Right ventricle myocardium superior (tissue), 1 donor: Measurements from ENCODE around the gene TBC1D20. TPM values are rescaled to one million over a fixed set of nuclear protein-coding genes. Genes with fewer than 3 reads are reported as not detected.

Source experiments
- ATAC-seq: fragments of 200-7000 bp; cut with Tn5 transposase; one replicate; pipeline ENCODE4 v1.9.1; 2020; ENCODE audit warnings: mild to moderate bottlenecking; ENCODE audit not compliant: poor library complexity
- DNase-seq: peaks from one replicate; pipeline ENCODE4 v3.0.0-alpha.2; 2020
- intact Hi-C: fragments of 100-400 bp; cut with DNase I; formaldehyde crosslinking; loops from one replicate; pipeline ENCODE4 v1.11.2; 2022
- total RNA-seq: library from RNA; stranded (reverse); fragmentation: NEBNext Ultra II Directional; extraction: Animal tissue kit (Norgen Biotek cat#: 25700); gene quantifications from one replicate; pipeline ENCODE4 v1.2.1, GENCODE V29; 2021
- donor health status: DM: no; HTN: yes; CAD: no; lungs with severe emphysema.

TBC1D20 gene
- total RNA-seq, 1 donor from 2014 or later, result 23.1 TPM

- ATAC-seq, result no peak
These were observed 53.3 kb downstream of the TBC1D20 start for GRCh38 chr20:408843-409696.

GRCh38 chr20:407953-408842 is 54.1 kb downstream of the TBC1D20 start, which contains the start of gene RBCK1:
RBCK1 (plus strand) TSS chr20:408299; CDS start chr20:408758, 459 bp downstream.
- ATAC-seq (peak; percentile 94), DNase-seq (peak; percentile 90)
- intact Hi-C loops, result no loop called here

More at GRCh38 chr20:408843-409696, 53.3 kb downstream of the TBC1D20 start:
- no peak for DNase-seq
- intact Hi-C loops, result no loop called here

DNA sequence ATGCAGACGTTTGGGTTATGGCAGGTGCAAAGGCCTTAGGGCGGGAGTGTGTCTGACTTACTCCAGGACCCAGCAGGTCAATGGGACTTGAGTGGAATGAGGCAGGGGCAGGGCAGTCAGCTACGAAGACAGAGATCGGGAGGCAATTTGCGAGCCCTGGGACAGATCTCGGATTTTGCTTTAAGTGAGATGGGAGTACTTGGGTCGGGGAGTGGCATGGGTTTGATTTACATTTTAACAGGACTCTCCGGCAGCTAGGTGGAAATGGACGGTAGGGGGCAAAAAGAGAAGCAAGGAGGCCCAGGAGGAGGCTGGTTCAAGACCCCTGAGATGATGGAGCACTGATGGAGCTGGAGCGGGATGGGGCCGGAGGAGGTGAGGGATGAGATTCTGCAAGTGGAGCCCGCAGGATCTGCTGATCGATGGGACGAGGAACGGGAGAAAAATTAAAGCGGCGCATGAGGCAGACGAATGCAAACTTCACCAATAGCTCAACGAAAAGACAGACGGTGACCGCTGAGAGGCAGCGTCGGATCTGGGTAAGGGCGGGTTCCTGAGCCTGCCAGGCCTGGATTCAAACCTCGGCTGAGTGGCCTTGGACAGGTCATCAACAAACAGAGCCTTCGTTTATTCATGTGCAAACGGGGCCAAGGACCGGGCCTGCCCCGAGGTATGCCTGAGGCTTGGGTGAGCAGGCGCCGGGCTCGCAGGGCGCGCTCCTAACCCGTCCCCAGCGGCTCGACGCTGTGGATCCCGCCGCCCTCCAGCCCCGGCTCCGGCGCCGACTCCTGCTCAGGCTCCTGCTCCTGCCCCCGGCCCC is 55.0 kb downstream of the TBC1D20 start:
- ATAC-seq (peak; percentile 82), DNase-seq (peak; percentile 89)
- intact Hi-C loops, result no loop called here

DNA sequence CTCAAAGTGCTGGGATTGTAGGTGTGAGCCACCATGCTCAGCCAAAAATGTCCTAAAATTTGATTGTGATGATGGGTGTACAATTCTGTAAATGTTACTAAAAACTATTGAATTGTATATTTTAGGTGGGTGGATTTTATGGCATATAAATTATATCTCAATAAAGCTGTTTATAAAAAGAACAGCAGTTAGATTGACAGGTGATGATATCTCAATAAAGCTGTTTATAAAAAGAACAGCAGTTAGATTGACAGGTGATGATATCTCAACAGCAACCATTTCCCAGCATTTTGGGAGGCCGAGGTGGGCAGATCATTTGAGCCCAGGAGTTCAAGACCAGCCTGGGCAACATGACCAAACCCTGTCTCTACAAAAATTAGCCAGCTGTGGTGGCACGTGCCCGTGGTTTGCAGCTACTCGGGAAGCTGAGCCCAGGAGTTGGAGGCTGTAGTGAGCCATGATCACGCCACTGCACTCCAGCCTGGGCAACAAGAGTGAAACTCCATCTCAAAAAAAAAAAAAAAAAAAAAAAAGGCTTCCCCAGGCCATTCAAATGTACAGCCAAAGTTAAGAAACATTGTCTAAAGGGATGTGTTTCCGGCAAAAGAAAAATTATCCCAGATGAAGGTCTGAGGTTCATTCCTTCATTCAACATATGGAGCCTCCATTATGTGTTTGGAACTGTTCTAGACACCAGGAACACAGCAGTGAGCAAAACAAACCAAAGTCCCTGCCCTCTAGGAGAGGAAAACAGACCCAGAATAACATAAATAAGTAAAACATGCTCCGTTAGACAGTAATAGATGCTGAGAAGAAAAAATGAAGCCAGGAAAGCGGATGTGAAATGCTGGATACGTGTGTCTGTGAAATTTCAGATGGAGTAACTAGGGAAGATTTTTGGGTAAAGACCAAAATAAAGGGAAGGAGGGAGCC is 55.9 kb downstream of the TBC1D20 start:
- ATAC-seq (no peak), DNase-seq (no peak)
- intact Hi-C loops, result no loop called here

- ATAC-seq, result no peak
- intact Hi-C loops, result no loop called here
- no peak for DNase-seq
These were observed 58.2 kb downstream of the TBC1D20 start for GRCh38 chr20:404088-404487.

GRCh38 chr20:403582-403957 is 58.8 kb downstream of the TBC1D20 start:
- DNase-seq, result no peak
- intact Hi-C loops, result no loop called here
- no peak for ATAC-seq

DNA sequence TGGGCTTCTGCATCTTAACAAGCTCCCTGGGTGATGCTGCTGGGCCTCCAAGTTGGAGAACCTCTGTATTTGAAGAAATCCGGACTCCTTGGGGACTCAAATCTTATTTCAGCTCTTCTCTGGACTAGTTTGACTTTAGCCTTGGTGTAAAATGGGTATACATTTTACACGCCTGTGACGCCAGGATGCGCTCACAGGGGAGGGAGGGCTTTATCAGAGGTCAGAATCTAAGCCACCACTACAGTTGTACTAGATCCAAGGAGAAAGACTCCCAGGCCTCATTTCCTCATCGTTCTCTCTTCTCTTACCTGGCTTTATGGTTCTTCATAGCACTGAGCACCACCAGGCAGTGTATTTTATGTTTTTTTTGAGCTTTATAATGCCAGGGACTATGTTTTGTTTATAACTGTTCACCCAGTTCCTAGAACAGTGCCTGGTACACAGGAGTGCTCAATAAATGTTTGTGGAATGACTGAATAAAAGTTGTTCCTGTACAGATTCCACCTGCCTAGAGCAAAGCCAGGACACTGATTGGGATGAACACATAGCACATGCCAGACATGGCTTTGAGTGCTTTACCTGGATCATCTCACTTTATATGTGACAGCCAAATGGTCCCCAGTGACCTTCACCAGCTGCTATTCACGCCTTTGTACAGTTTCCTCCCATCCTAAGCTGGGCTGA is 59.3 kb downstream of the TBC1D20 start:
- intact Hi-C loops, result no loop called here
- ATAC-seq, result no peak
- no peak for DNase-seq

DNA sequence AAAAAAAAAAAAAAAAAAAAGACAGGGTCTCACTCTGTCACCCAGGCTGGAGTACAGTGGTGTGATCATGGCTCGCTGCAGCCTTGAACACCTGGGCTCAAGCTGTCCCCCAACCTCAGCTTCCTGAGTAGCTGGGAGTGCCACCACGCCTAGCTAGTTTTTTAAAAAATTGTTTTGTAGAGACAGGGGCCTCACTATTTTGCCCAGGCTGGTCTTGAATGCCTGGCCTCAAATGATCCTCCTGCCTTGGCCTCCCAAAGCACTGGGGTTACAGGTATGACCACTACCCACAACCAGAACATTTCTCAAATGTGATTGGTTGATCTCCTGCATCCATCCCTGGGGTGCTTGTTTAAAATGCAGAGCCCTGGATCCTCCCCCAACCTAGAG is 59.8 kb downstream of the TBC1D20 start:
- intact Hi-C loops, result no loop called here
- ATAC-seq, result no peak
- DNase-seq, result no peak

GRCh38 chr20:401682-402495 is 60.4 kb downstream of the TBC1D20 start:
- intact Hi-C loops, result no loop called here
- ATAC-seq, result no peak
- DNase-seq, result no peak

DNA sequence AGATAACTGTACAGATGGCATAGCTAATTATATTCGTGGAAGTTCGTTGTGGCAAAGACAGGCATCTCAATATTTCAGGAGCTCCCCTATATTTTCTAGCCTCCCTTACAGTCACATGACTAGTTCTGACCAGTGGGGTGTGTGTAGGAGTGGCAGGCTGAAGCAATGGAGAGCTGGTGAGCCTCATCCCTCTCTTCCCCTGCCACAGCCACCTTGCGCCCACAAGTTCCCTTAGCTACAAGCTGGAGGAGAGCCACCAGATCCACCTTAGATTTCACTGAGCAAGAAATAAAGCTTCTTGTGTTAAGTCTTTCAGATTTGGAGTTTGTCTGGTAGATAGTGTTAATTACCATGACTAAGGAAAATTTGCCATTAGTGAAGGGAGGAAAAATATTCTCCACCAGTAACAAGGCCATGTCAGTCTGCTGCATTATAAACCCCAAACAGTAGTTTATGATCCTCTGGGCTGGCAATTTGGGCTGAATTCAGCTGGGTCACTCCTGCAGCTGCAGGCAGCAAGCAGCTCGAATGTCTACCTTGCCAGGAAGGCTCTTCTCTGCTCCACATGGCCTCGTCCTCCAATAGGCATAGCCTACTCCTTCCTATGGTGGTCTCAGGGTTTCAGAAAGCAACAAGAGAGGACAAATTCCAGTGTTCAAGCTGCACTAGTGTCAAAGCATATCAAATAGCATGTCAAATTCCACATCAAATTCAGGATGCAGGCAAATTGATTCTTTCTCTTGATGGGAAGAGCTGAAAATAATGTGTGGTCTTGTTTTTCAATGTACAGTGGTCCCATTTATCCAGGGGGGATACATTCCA is 61.7 kb downstream of the TBC1D20 start:
- intact Hi-C loops, result no loop called here
- DNase-seq, result no peak
- no peak for ATAC-seq

DNA sequence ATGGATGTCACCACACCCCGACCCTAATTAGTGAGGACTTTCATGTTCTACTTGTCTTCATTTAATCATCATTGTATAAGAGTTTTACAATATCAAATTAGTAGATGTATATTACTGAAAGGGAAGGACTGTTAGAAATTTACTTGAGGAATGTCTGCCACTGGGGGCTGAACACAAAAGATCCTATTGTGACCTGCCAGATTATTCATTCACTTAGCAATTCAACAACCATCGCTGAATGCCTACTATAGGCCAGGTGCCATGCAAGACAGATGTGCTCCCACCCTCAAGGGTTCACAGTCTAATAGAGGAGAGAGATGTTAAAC is 62.2 kb downstream of the TBC1D20 start:
- DNase-seq (no peak), ATAC-seq (no peak)
- intact Hi-C loops, result no loop called here

DNA sequence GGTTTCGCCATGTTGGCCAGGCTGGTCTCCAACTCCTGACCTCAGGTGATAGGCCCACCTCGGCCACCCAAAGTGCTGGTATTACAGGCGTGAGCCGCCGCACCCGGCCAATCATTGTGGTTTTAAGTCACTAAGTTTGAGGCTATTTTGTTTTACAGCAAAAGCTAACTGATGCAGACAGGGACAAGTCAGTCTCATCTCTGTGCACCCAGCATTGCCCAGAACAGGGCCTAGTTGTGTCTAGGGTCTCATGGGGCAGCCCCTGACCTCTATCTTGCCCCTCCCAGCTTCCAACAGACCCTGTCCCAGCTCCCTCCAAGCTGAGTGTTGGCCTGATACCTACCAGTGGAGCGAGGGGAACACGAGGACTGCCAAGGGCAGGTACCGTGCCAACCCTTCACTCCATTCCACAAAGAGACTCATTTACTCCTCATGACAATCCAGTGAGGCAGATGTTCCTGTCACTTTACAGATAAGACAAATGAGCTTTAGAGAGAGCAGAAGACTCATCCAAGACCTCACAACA is 63.1 kb downstream of the TBC1D20 start:
- intact Hi-C loops, result no loop called here
- ATAC-seq (no peak), DNase-seq (no peak)

DNA sequence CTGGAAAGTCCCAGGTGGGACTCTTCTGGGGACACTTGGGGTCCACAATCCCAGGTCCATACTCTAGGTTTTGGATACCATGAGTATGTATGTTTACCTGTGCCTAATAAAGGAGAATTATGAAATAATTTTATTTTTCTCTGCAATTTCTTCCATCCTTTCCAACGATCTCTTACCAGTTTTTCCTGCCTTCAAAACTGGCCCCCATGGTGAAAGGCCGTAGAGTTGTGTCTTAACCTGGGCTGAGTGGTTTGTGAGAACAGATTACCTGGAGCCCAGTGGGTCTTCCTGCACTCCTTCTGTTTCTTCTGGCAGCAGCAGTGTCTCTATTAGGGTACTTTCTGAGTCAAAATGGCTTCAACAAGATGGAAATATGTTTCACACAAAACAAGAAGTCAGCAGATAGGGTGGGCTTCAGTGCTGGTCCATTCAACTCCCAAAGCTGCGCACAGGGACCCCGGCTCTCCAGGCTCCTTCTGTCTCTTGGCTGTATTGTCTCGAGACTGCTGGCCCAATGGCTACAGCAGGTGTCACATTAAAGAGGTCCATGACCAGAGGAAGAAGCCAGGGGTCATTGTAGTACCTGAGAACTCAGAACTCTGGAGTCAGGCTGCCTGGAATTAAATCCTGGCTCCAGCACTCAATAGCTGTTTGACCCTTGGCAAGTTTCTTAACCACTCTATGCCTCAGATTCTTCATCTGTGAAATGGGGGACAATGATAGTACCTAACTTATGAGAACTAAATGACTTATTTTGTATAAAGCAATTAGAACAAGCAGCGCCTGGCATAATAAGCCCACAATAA is 64.7 kb downstream of the TBC1D20 start:
- DNase-seq (no peak), ATAC-seq (no peak)

DNA sequence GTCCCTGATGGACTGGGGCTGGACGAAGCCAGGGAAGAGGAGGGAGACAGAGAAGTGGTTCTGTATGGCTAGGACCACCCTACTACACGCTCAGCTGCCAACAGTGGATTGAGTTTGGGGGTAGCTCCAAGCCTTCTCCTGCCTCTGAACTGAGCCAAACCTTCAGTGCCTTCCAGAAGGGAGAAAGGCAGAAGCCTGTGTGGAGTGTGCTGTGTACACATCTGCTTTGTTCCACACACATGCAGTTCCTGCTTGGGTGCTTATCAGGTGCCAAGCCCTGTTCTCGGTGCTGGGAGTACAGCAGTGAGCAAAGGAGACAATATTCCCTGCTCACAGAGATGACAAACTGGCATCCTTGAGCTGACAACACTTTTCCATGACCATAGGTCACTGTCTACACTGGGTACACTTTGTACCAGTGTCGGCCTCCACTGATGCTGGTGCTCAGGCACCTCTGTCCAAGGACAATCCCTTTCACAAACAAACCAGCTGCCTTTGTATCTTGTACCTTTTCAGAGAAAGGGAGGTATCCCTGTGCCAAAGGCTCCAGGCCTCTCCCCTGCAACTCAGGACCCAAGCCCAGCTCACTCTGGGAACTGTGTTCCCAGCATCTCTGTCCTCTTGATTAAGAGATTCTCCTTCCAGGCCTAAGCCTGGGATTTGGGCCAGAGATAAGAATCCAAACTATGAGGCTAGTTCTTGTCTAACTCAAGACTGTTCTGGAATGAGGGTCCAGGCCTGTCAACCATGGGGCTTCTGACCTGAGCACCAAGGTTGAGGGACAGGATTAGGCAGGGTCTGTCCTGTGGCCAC is 65.5 kb downstream of the TBC1D20 start:
- intact Hi-C loops, result no loop called here
- ATAC-seq (no peak), DNase-seq (no peak)

More for the DNA sequence above, 64.7 kb downstream of the TBC1D20 start:
- intact Hi-C loops, result no loop called here
